CD4-positive, CD25-positive, alpha-beta regulatory T cell (primary cell): ENCODE measurements around the gene HTRA1. TPM values are rescaled to one million over a fixed set of nuclear protein-coding genes. Genes with fewer than 3 reads are reported as not detected.

Source experiments
- ATAC-seq, 2 donors: fragments of 150-1000 bp; cut with Tn5 transposase; one replicate each; pipeline ENCODE4 v1.10.0; 2021; ENCODE audit warnings: low read depth in 2 of 2, moderate number of reproducible peaks in 2 of 2, moderate library complexity in 1 of 2
- DNase-seq, 3 donors: peaks; one replicate each; pipeline versions ENCODE4 v3.0.0 to v3.0.0-alpha.2; 2012 to 2022; ENCODE audit warnings: mixed read lengths in 1 of 3
- H3K27ac ChIP-seq: one replicate; pipeline ENCODE4 v1.7.0; 2013; ENCODE audit warnings: mild to moderate bottlenecking, low read length; ENCODE audit not compliant: insufficient read depth, poor library complexity, severe bottlenecking
- H3K27me3 ChIP-seq: one replicate; pipeline ENCODE4 v1.7.0; 2013; ENCODE audit warnings: low read length; ENCODE audit not compliant: control insufficient read depth, insufficient read depth
- H3K36me3 ChIP-seq: one replicate; pipeline ENCODE4 v1.7.0; 2013; ENCODE audit warnings: mild to moderate bottlenecking, low read length, moderate library complexity; ENCODE audit not compliant: control insufficient read depth, insufficient read depth
- H3K4me1 ChIP-seq: 2 replicates; pipeline ENCODE4 v1.7.0; 2013; ENCODE audit warnings: mild to moderate bottlenecking, low read length; ENCODE audit not compliant: insufficient read depth, control insufficient read depth, poor library complexity, severe bottlenecking
- H3K4me3 ChIP-seq: one replicate; pipeline ENCODE4 v1.7.0; 2013; ENCODE audit warnings: low read depth, mild to moderate bottlenecking, low read length, moderate library complexity
- H3K9me3 ChIP-seq, 2 experiments: 1 replicate in 1 of 2; 2 replicates in 1 of 2; pipeline ENCODE4 v1.7.0; 2013; ENCODE audit warnings: low read length in 2 of 2, mild to moderate bottlenecking in 1 of 2, moderate library complexity in 1 of 2; ENCODE audit not compliant: control insufficient read depth in 2 of 2
- H3K27ac Mint-ChIP-seq, 3 donors: one replicate each; pipeline ENCODE4 v1.8.0; 2020 to 2022; ENCODE audit warnings: mild to moderate bottlenecking in 3 of 3, mixed read lengths in 3 of 3, moderate library complexity in 2 of 3
- H3K27me3 Mint-ChIP-seq: one replicate; pipeline ENCODE4 v1.8.0; 2022; ENCODE audit warnings: mild to moderate bottlenecking, mixed read lengths
- H3K36me3 Mint-ChIP-seq: one replicate; pipeline ENCODE4 v1.8.0; 2020; ENCODE audit warnings: mixed read lengths
- H3K4me1 Mint-ChIP-seq, 4 donors: one replicate each; pipeline ENCODE4 v1.8.0; 2020 to 2022; ENCODE audit warnings: mixed read lengths in 4 of 4, mild to moderate bottlenecking in 1 of 4
- H3K4me3 Mint-ChIP-seq, 4 donors: one replicate each; pipeline ENCODE4 v1.8.0; 2020 to 2022; ENCODE audit warnings: mild to moderate bottlenecking in 4 of 4, mixed read lengths in 4 of 4, moderate library complexity in 3 of 4
- H3K9me3 Mint-ChIP-seq, 7 donors: one replicate each; pipeline ENCODE4 v1.8.0; 2020 to 2022; ENCODE audit warnings: mixed read lengths in 7 of 7, mild to moderate bottlenecking in 3 of 7, moderate library complexity in 2 of 7
- polyA plus RNA-seq, 4 donors: library from polyadenylated mRNA; unstranded; fragments of 300-500 nt; fragmentation: Illumina TruSeq; gene quantifications; one replicate each; pipeline ENCODE4 v1.2.3, GENCODE V29; 2021
- total RNA-seq: library from RNA; stranded (reverse); gene quantifications from one replicate; pipeline ENCODE4 v1.2.3, GENCODE V29; 2022

The HTRA1 gene
- total and polyA plus RNA-seq, 5 donors from 2014 or later, result not detected

DNA sequence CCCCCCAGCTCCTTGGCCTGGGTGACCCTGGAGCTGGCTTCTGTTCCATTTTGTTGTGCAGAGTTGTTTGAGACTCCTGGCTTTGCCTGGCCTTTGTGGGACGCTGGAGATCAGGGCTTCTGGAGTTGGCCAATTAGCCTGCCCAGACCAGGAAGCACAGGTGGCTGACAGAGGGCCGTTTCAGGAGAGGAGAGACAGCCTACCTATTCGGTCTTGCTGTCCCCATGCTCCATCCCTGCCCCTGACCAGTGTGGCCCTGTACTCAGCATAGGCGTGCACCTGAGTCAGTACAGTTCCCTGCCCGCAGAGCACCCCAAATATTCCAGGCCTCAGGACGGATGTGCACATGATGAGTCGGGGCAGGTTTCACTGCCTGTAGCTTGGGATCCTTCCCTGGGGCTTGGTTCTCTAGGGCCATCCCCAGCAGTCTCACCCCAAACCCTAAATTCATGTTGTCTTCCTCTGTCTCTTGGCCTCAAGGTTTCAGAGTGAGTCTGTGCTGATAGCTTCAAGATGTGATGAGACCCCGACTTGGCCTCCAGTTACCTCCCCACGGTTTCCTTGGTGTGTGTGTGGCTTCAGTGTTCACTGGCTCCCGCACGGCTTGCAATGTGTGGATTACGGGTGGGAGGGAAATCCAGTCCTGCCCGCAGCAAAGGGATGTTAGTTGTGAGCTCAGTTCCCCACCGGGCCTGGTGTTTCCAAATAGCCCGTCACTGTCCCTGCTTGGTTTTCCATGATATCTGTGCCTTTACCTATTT is 44.7 kb downstream of the HTRA1 start:
- ATAC-seq (no peak), DNase-seq (no peak)
- H3K36me3 ChIP-seq, result no peaks in the 10 kb centered on the region
- Mint-ChIP-seq H3K4me3 (no peak overlapping the region), H3K4me1 (peaks cover 0 to 13% (median 0%) of the 10 kb centered on the region in 4 donors), H3K9me3 (no peaks in the 10 kb centered on the region), H3K27ac (peak overlapping the region in 1 of 3 donors; percentile 42), H3K27me3 (peaks cover 11% of the 10 kb centered on the region), H3K36me3 (no peaks in the 10 kb centered on the region)
- H3K4me1 ChIP-seq, result no peaks in the 10 kb centered on the region
- H3K9me3 ChIP-seq, result no peaks in the 10 kb centered on the region
- no peak overlapping the region for H3K27ac ChIP-seq
- no peaks in the 10 kb centered on the region for H3K27me3 ChIP-seq
- no peak overlapping the region for H3K4me3 ChIP-seq

GRCh38 chr10:122507616-122508015 is 46.3 kb downstream of the HTRA1 start:
- no peaks in the 10 kb centered on the region for H3K9me3 Mint-ChIP-seq
- peaks cover 0 to 15% (median under 1%) of the 10 kb centered on the region in 4 donors for H3K4me1 Mint-ChIP-seq
- no peaks in the 10 kb centered on the region for H3K36me3 ChIP-seq
- peaks cover 4% of the 10 kb centered on the region for H3K27me3 Mint-ChIP-seq
- DNase-seq, result no peak
- no peaks in the 10 kb centered on the region for H3K27me3 ChIP-seq
- H3K4me1 ChIP-seq, result no peaks in the 10 kb centered on the region
- H3K27ac Mint-ChIP-seq, result no peak overlapping the region
- H3K4me3 Mint-ChIP-seq, result no peak overlapping the region
- no peak overlapping the region for H3K4me3 ChIP-seq
- no peaks in the 10 kb centered on the region for H3K9me3 ChIP-seq
- no peak for ATAC-seq
- no peaks in the 10 kb centered on the region for H3K36me3 Mint-ChIP-seq
- no peak overlapping the region for H3K27ac ChIP-seq

DNA sequence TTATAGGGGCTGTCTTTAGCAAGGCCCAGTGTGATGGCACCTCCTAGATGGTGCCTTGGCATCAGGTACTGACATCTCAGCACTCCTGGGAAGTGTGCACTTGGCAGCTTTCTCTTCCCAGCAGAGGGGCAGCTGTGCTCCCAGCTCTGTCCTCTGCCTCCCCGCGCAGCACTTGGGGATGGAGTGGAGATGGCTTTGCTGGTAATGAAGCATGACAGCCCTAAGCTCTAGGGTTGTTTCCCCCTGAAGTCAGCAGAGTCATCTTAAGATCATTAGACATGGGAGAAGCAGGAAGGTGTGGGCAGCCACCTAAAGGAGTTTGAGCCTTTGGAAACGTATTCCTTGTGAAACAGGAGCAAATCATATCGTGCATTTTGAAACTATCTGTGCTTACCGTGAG is 46.7 kb downstream of the HTRA1 start:
- no peaks in the 10 kb centered on the region for H3K27me3 ChIP-seq
- no peak for DNase-seq
- H3K9me3 ChIP-seq, result no peaks in the 10 kb centered on the region
- no peaks in the 10 kb centered on the region for H3K9me3 Mint-ChIP-seq
- H3K27me3 Mint-ChIP-seq, result peaks cover 4% of the 10 kb centered on the region
- peaks cover 2% of the 10 kb centered on the region for H3K4me1 ChIP-seq
- H3K36me3 ChIP-seq, result no peaks in the 10 kb centered on the region
- no peak for ATAC-seq
- H3K27ac Mint-ChIP-seq, result no peak overlapping the region
- no peak overlapping the region for H3K4me3 ChIP-seq
- H3K36me3 Mint-ChIP-seq, result no peaks in the 10 kb centered on the region
- H3K27ac ChIP-seq, result no peak overlapping the region
- H3K4me3 Mint-ChIP-seq, result no peak overlapping the region
- peaks cover 0 to 18% (median 2%) of the 10 kb centered on the region in 4 donors for H3K4me1 Mint-ChIP-seq

DNA sequence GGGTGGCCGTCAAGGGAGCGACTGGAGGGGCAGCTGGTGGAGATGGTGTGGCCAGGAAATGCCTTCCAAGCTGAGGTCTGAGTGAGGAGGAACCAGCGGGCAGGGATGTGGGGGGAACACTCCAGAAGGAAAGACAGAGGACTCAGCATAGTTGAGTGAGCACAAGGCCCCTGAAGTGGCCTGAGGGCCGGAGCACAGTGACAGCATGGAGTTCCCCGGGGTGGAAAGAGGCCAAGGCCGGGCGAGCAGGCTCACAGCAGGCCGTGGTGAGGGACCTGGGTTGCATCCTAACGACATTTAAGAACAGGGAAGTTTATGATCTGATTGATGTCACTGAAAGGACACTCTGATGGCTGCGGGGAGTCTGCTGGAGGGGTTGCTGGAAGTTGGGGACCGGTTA is 48.0 kb downstream of the HTRA1 start:
- Histone ChIP-seq H3K36me3 (no peaks in the 10 kb centered on the region), H3K27ac (no peak overlapping the region), H3K9me3 (no peaks in the 10 kb centered on the region), H3K4me1 (peaks cover 5% of the 10 kb centered on the region), H3K27me3 (no peaks in the 10 kb centered on the region), H3K4me3 (no peak overlapping the region)
- no peaks in the 10 kb centered on the region for H3K36me3 Mint-ChIP-seq
- DNase-seq (no peak), ATAC-seq (no peak)
- peaks cover 4% of the 10 kb centered on the region for H3K27me3 Mint-ChIP-seq
- no peak overlapping the region for H3K4me3 Mint-ChIP-seq
- H3K27ac Mint-ChIP-seq, result peak overlapping the region in 1 of 3 donors; percentile 26
- H3K4me1 Mint-ChIP-seq, result peaks cover 0 to 20% (median 6%) of the 10 kb centered on the region in 4 donors
- H3K9me3 Mint-ChIP-seq, result no peaks in the 10 kb centered on the region

- ATAC-seq (no peak), DNase-seq (no peak)
- Mint-ChIP-seq H3K36me3 (no peaks in the 10 kb centered on the region), H3K9me3 (no peaks in the 10 kb centered on the region), H3K4me1 (peaks cover under 1 to 28% (median 14%) of the 10 kb centered on the region in 4 donors), H3K4me3 (no peak overlapping the region), H3K27ac (no peak overlapping the region), H3K27me3 (peaks cover 2% of the 10 kb centered on the region)
- Histone ChIP-seq H3K4me3 (no peak overlapping the region), H3K9me3 (no peaks in the 10 kb centered on the region), H3K4me1 (peaks cover 7% of the 10 kb centered on the region), H3K36me3 (no peaks in the 10 kb centered on the region), H3K27me3 (no peaks in the 10 kb centered on the region), H3K27ac (no peak overlapping the region)
These were observed 49.0 kb downstream of the HTRA1 start for GRCh38 chr10:122510326-122510725.

- H3K27ac Mint-ChIP-seq, result no peak overlapping the region
- Histone ChIP-seq H3K4me1 (peaks cover 12% of the 10 kb centered on the region), H3K27me3 (no peaks in the 10 kb centered on the region), H3K27ac (no peak overlapping the region), H3K4me3 (no peak overlapping the region), H3K36me3 (no peaks in the 10 kb centered on the region), H3K9me3 (no peaks in the 10 kb centered on the region)
- peaks cover 5 to 33% (median 16%) of the 10 kb centered on the region in 4 donors for H3K4me1 Mint-ChIP-seq
- DNase-seq (no peak), ATAC-seq (no peak)
- no peaks in the 10 kb centered on the region for H3K9me3 Mint-ChIP-seq
- no peaks in the 10 kb centered on the region for H3K36me3 Mint-ChIP-seq
- H3K4me3 Mint-ChIP-seq, result no peak overlapping the region
- no peaks in the 10 kb centered on the region for H3K27me3 Mint-ChIP-seq
These were observed 49.4 kb downstream of the HTRA1 start for GRCh38 chr10:122510736-122511135.

- Histone ChIP-seq H3K4me3 (peak overlapping the region; percentile 32), H3K27me3 (no peaks in the 10 kb centered on the region), H3K4me1 (peaks cover 23% of the 10 kb centered on the region), H3K9me3 (no peaks in the 10 kb centered on the region), H3K27ac (no peak overlapping the region), H3K36me3 (no peaks in the 10 kb centered on the region)
- H3K4me3 Mint-ChIP-seq, result no peak overlapping the region
- H3K27ac Mint-ChIP-seq, result no peak overlapping the region
- DNase-seq, result no peak
- no peaks in the 10 kb centered on the region for H3K9me3 Mint-ChIP-seq
- ATAC-seq, result no peak
- H3K4me1 Mint-ChIP-seq, result peaks cover 11 to 43% (median 27%) of the 10 kb centered on the region in 4 donors
- no peaks in the 10 kb centered on the region for H3K36me3 Mint-ChIP-seq
- H3K27me3 Mint-ChIP-seq, result no peaks in the 10 kb centered on the region
These were observed 51.7 kb downstream of the HTRA1 start for GRCh38 chr10:122513053-122513452.
